ENCODE data around the gene MYPOP. TPM values are rescaled to one million over a fixed set of nuclear protein-coding genes. Genes with fewer than 3 reads are reported as not detected.

Gene MYPOP
- total and polyA plus RNA-seq, 9 of the 15 experiments (the other 6 are each of a cell fraction or from before 2014, with no cell fraction given), result 0.32 to 7.6 (median 1.6) TPM

DNA sequence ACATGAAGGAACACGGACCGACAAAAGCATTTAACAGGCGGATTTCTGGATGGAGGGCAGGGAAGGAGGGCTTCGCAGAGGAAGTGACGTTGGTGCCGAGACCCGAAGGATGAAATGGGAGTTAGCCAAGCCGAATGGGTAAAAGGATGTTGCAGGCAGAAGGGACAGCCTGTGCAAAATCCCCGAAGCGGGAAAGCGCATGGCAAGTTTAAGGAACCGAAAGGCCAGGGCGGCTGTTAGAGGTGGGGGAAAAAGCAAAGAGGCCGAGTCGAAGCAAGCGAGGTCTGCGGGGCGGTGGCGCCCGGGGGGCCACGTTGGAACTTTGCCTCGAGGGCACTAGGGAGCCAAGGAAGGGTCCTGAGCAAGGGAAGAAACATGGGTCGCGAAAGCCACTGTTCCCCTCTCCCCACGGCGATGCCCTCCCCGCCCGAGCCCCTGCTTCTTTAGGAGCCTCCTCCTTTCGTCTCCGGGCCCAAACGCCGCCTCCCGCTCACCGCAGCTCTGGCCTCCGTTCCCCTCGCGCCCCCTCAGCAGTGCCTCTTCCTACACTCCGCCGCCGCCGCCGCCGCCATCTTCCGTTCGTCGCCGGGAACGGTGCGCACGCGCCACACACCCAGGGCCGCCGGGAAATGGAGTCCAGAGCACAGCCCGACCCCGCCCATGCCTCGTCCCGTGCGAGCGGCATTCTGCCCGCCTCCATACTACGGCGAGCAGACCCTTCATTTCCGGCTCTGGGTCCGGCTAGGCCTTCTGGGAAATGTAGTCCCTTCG, 39.7 kb downstream of the MYPOP start, which contains the start of gene SYMPK (continued):
- TF ChIP-seq PATZ1 (CRISPR knock-in tag; IDR thresholded peaks at IDR 0.05; ENCODE audit: borderline replicate concordance) (no peak), SRSF7 (optimal IDR thresholded peaks at IDR 0.05; ENCODE audit: low read depth, low read length) (no peak), MTA1 (IDR thresholded peaks at IDR 0.05; ENCODE audit: borderline replicate concordance) (no peak), POU5F1 (IDR thresholded peaks at IDR 0.05; ENCODE audit: borderline replicate concordance, low read depth, low read length, partially characterized antibody) (peak; percentile 86), LARP7 (IDR thresholded peaks at IDR 0.05) (no peak), POLR3G (IDR thresholded peaks at IDR 0.05; ENCODE audit: extremely low read depth, insufficient read length, insufficient replicate concordance) (no peak), CXXC5 (CRISPR knock-in tag; IDR thresholded peaks at IDR 0.05) (peak; percentile 96), PHF20 (IDR thresholded peaks at IDR 0.05; ENCODE audit: partially characterized antibody) (no peak), SRF (CRISPR knock-in tag; IDR thresholded peaks at IDR 0.05) (peak in 1 of 2 experiments; percentile 37; a peak in 2 of 4 replicates), ZNF253 (CRISPR knock-in tag; conservative IDR thresholded peaks at IDR 0.05) (no peak), GABPB2 (CRISPR knock-in tag; conservative IDR thresholded peaks at IDR 0.05) (no peak), NBN (IDR thresholded peaks at IDR 0.05; ENCODE audit: low read depth) (no peak), HNRNPLL (IDR thresholded peaks at IDR 0.05; ENCODE audit: low read depth, low read length, poor library complexity, severe bottlenecking) (peak; percentile 53), E2F3 (CRISPR knock-in tag; IDR thresholded peaks at IDR 0.05) (no peak), U2AF1 (optimal IDR thresholded peaks at IDR 0.05; ENCODE audit: low read depth, low read length) (no peak), FUS (optimal IDR thresholded peaks at IDR 0.05; ENCODE audit: low read depth, low read length) (no peak), HDAC1 (IDR thresholded peaks at IDR 0.05) (peak in 1 of 2 experiments; percentile 10; a peak in 2 of 4 replicates)
- TF ChIP-seq, protein P1, sequence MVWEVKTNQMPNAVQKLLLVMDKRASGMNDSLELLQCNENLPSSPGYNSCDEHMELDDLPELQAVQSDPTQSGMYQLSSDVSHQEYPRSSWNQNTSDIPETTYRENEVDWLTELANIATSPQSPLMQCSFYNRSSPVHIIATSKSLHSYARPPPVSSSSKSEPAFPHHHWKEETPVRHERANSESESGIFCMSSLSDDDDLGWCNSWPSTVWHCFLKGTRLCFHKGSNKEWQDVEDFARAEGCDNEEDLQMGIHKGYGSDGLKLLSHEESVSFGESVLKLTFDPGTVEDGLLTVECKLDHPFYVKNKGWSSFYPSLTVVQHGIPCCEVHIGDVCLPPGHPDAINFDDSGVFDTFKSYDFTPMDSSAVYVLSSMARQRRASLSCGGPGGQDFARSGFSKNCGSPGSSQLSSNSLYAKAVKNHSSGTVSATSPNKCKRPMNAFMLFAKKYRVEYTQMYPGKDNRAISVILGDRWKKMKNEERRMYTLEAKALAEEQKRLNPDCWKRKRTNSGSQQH (CRISPR knock-in tag; IDR thresholded peaks at IDR 0.05), result no peak; the same call in 1 of the 2 replicates
- TF ChIP-seq, protein P2, sequence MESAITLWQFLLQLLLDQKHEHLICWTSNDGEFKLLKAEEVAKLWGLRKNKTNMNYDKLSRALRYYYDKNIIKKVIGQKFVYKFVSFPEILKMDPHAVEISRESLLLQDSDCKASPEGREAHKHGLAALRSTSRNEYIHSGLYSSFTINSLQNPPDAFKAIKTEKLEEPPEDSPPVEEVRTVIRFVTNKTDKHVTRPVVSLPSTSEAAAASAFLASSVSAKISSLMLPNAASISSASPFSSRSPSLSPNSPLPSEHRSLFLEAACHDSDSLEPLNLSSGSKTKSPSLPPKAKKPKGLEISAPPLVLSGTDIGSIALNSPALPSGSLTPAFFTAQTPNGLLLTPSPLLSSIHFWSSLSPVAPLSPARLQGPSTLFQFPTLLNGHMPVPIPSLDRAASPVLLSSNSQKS (CRISPR knock-in tag; IDR thresholded peaks at IDR 0.05), result no peak
- TF ChIP-seq, protein P3, sequence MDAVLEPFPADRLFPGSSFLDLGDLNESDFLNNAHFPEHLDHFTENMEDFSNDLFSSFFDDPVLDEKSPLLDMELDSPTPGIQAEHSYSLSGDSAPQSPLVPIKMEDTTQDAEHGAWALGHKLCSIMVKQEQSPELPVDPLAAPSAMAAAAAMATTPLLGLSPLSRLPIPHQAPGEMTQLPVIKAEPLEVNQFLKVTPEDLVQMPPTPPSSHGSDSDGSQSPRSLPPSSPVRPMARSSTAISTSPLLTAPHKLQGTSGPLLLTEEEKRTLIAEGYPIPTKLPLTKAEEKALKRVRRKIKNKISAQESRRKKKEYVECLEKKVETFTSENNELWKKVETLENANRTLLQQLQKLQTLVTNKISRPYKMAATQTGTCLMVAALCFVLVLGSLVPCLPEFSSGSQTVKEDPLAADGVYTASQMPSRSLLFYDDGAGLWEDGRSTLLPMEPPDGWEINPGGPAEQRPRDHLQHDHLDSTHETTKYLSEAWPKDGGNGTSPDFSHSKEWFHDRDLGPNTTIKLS (IDR thresholded peaks at IDR 0.05; ENCODE audit: borderline replicate concordance, low read depth), result peak; percentile 94
